T-helper 17 cell (primary cell): Measurements from ENCODE around the gene CD4. TPM values are rescaled to one million over a fixed set of nuclear protein-coding genes. Genes with fewer than 3 reads are reported as not detected.
A peak's percentile ranks its signal among the peaks of the same experiment; 100 is the strongest.

ENCODE experiments used
- ATAC-seq: fragments of 150-1000 bp; cut with Tn5 transposase; 2 replicates; pipeline ENCODE4 v1.10.0; 2021; ENCODE audit warnings: mild to moderate bottlenecking, moderate library complexity
- DNase-seq, 3 donors: peaks; one replicate each; pipeline versions ENCODE4 v3.0.0 to v3.0.0-alpha.2; 2020 to 2021
- H3K9me3 ChIP-seq: one replicate; pipeline ENCODE4 v1.7.0; 2013; ENCODE audit warnings: low read length, mild to moderate bottlenecking; ENCODE audit not compliant: control insufficient read depth, poor library complexity, severe bottlenecking
- H3K27ac Mint-ChIP-seq: one replicate; pipeline ENCODE4 v1.8.0; 2022; ENCODE audit warnings: mild to moderate bottlenecking, moderate library complexity, mixed read lengths
- H3K27me3 Mint-ChIP-seq: one replicate; pipeline ENCODE4 v1.8.0; 2022; ENCODE audit warnings: mixed read lengths
- H3K36me3 Mint-ChIP-seq: one replicate; pipeline ENCODE4 v1.8.0; 2022; ENCODE audit warnings: low read depth, mixed read lengths
- H3K4me1 Mint-ChIP-seq: one replicate; pipeline ENCODE4 v1.8.0; 2022; ENCODE audit warnings: mild to moderate bottlenecking, mixed read lengths
- H3K4me3 Mint-ChIP-seq: one replicate; pipeline ENCODE4 v1.8.0; 2022; ENCODE audit warnings: mild to moderate bottlenecking, moderate library complexity, mixed read lengths
- total RNA-seq, 4 donors: library from RNA in 2 of 4; stranded (reverse) in 2 of 4; gene quantifications; one replicate each; pipeline ENCODE4 v1.2.3 and lab custom pipeline; 2022 to 2026

Gene CD4
- total RNA-seq, 2 donors from 2014 or later: 187 to 205 TPM

DNA sequence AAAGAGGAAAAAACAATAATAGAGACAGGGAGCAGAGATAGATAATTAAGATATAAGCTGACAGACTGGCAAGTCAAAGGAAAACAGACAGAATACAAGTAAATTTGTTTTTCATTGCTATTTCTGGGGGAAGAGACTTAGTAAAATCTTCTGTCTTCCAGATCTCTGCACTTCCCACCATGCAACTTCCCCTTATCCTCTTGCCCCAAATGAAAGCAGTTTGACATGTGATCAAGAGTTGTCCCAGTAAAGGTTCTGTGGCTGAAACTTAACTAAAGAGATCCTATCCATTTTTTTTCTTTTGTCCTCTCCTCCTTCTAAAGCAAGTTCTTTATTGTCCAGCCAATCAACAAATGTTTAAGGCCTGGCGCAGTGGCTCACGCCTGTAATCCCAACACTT is 34.9 kb upstream of the CD4 start:
- no peaks in the 10 kb centered on the region for H3K9me3 ChIP-seq
- Mint-ChIP-seq H3K27me3 (peaks cover 5% of the 10 kb centered on the region), H3K27ac (peak overlapping the region; percentile 93), H3K36me3 (peaks cover 2% of the 10 kb centered on the region), H3K4me1 (peaks cover 35% of the 10 kb centered on the region), H3K4me3 (peak overlapping the region; percentile 39)
- DNase-seq (no peak), ATAC-seq (no peak)

GRCh38 chr12:6757028-6757690 is 32.2 kb upstream of the CD4 start:
- no peak for DNase-seq
- H3K36me3 Mint-ChIP-seq: peaks cover 2% of the 10 kb centered on the region
- peaks cover 14% of the 10 kb centered on the region for H3K27me3 Mint-ChIP-seq
- H3K4me1 Mint-ChIP-seq: peaks cover 27% of the 10 kb centered on the region
- H3K4me3 Mint-ChIP-seq: no peak overlapping the region
- ATAC-seq: no peak
- H3K27ac Mint-ChIP-seq: peak overlapping the region; percentile 83
- no peaks in the 10 kb centered on the region for H3K9me3 ChIP-seq

- DNase-seq (no peak), ATAC-seq (no peak)
- no peaks in the 10 kb centered on the region for H3K9me3 ChIP-seq
- peak overlapping the region; percentile 83 for H3K27ac Mint-ChIP-seq
- H3K4me3 Mint-ChIP-seq: no peak overlapping the region
- H3K27me3 Mint-ChIP-seq: peaks cover 20% of the 10 kb centered on the region
- H3K36me3 Mint-ChIP-seq: peaks cover 2% of the 10 kb centered on the region
- H3K4me1 Mint-ChIP-seq: peaks cover 15% of the 10 kb centered on the region
Observed at GRCh38 chr12:6758506-6759095, 30.7 kb upstream of the CD4 start.

DNA sequence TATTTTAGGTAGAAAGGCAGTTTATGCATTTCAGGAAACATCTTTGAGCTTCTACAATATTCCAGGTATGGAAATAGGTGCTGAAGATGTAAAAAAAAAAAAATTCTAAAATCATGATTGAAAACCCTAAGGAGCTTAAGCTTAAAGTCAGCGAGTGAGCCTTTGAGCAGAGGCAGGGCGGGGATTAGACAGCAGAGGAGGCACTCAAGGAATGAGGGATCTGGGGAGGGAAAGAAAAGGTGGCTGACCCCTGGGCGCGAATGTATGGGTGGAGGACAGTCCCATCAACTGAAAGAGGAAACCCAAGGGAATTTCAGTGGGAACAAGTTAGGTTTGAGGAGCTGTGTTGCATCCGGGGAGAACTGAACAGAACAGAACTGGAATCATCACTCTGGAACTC is 29.6 kb upstream of the CD4 start:
- no peak overlapping the region for H3K27ac Mint-ChIP-seq
- DNase-seq: no peak
- H3K9me3 ChIP-seq: no peaks in the 10 kb centered on the region
- H3K4me3 Mint-ChIP-seq: no peak overlapping the region
- peaks cover 16% of the 10 kb centered on the region for H3K4me1 Mint-ChIP-seq
- H3K36me3 Mint-ChIP-seq: peaks cover 2% of the 10 kb centered on the region
- peaks cover 29% of the 10 kb centered on the region for H3K27me3 Mint-ChIP-seq
- ATAC-seq: no peak

- no peaks in the 10 kb centered on the region for H3K9me3 ChIP-seq
- Mint-ChIP-seq H3K27ac (no peak overlapping the region), H3K36me3 (peaks cover 11% of the 10 kb centered on the region), H3K4me1 (peaks cover 32% of the 10 kb centered on the region), H3K4me3 (no peak overlapping the region), H3K27me3 (peaks cover 51% of the 10 kb centered on the region)
- no peak for ATAC-seq
- DNase-seq: no peak
Observed at GRCh38 chr12:6763380-6763779, 25.9 kb upstream of the CD4 start.

GRCh38 chr12:6764011-6764828 is 25.1 kb upstream of the CD4 start:
- Mint-ChIP-seq H3K27me3 (peaks cover 56% of the 10 kb centered on the region), H3K4me3 (peak overlapping the region; percentile 57), H3K4me1 (peaks cover 28% of the 10 kb centered on the region), H3K27ac (peak overlapping the region; percentile 11), H3K36me3 (peaks cover 11% of the 10 kb centered on the region)
- no peaks in the 10 kb centered on the region for H3K9me3 ChIP-seq
- ATAC-seq (peak; percentile 83), DNase-seq (peak in 2 of 3 donors; percentile 31 to 47)

GRCh38 chr12:6765048-6765633 is 24.2 kb upstream of the CD4 start:
- H3K27ac Mint-ChIP-seq: peak overlapping the region; percentile 60
- H3K27me3 Mint-ChIP-seq: peaks cover 52% of the 10 kb centered on the region
- no peak for DNase-seq
- H3K4me3 Mint-ChIP-seq: peak overlapping the region; percentile 93
- H3K4me1 Mint-ChIP-seq: peaks cover 28% of the 10 kb centered on the region
- ATAC-seq: no peak
- H3K36me3 Mint-ChIP-seq: peaks cover 11% of the 10 kb centered on the region
- no peaks in the 10 kb centered on the region for H3K9me3 ChIP-seq

GRCh38 chr12:6765634-6766581 is 23.4 kb upstream of the CD4 start, which contains the start of gene PTMS:
PTMS (plus strand) TSS chr12:6766363; CDS start chr12:6766706, 343 bp downstream.
- Mint-ChIP-seq H3K27ac (peak within 1 kb of the TSS; percentile 60), H3K4me3 (peak within 1 kb of the TSS; percentile 95), H3K36me3 (peaks cover 11% of the 10 kb centered on the region), H3K27me3 (peaks cover 54% of the 10 kb centered on the region), H3K4me1 (peaks cover 31% of the 10 kb centered on the region)
- no peaks in the 10 kb centered on the region for H3K9me3 ChIP-seq
- ATAC-seq (peak; percentile 5), DNase-seq (peak in 1 of 3 donors; percentile 32)

DNA sequence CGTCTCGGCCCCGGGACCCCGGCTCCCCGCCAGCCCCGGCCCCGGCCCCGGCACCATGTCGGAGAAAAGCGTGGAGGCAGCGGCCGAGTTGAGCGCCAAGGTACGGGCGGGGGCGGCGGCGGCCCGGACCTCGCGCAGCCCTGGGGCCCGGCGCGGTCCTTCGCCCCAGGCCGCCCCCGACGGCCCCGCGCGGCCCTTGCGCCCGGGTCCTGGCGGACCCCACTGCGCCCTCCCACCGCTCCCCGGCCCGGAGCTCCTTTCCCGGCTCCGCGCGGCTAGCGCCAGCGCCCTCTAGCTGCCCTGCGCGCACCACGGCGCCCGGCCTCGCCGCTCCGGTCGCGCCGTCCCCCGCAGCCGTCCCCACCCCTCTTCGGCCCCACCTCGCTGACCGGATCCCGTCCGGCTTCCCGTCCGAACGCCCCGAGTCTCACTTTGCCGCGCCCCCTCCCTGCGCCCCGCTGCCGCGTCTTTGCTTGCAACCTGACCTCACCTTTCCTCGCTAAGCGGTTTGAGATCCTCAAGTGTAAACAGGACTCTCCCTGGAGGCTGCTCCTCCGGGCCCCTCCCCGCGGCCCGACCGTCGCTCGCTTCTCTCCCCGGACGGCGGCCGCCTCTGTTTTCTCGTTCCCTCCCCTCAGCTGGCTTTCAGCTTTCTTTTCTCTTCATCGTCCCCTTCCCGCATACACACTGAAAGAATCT is 22.5 kb upstream of the CD4 start:
- H3K9me3 ChIP-seq: no peaks in the 10 kb centered on the region
- peaks cover 9% of the 10 kb centered on the region for H3K36me3 Mint-ChIP-seq
- H3K4me1 Mint-ChIP-seq: peaks cover 37% of the 10 kb centered on the region
- ATAC-seq (peak; percentile 76), DNase-seq (peak; percentile 42 to 56 (median 45))
- H3K27me3 Mint-ChIP-seq: peaks cover 62% of the 10 kb centered on the region
- no peak overlapping the region for H3K27ac Mint-ChIP-seq
- H3K4me3 Mint-ChIP-seq: peak overlapping the region; percentile 95

GRCh38 chr12:6767353-6768319 is 21.7 kb upstream of the CD4 start:
- Mint-ChIP-seq H3K36me3 (peaks cover 12% of the 10 kb centered on the region), H3K4me3 (peak overlapping the region; percentile 95), H3K4me1 (peaks cover 41% of the 10 kb centered on the region), H3K27ac (peak overlapping the region; percentile 72), H3K27me3 (peaks cover 55% of the 10 kb centered on the region)
- no peaks in the 10 kb centered on the region for H3K9me3 ChIP-seq
- no peak for DNase-seq
- no peak for ATAC-seq

- H3K9me3 ChIP-seq: no peaks in the 10 kb centered on the region
- peaks cover 12% of the 10 kb centered on the region for H3K36me3 Mint-ChIP-seq
- DNase-seq: no peak
- H3K4me1 Mint-ChIP-seq: peaks cover 45% of the 10 kb centered on the region
- no peak overlapping the region for H3K4me3 Mint-ChIP-seq
- no peak for ATAC-seq
- peak overlapping the region; percentile 72 for H3K27ac Mint-ChIP-seq
- peaks cover 54% of the 10 kb centered on the region for H3K27me3 Mint-ChIP-seq
Observed at GRCh38 chr12:6768437-6768914, 20.9 kb upstream of the CD4 start.
